ENCODE measurements around the gene DSE.

Gene DSE

DNA sequence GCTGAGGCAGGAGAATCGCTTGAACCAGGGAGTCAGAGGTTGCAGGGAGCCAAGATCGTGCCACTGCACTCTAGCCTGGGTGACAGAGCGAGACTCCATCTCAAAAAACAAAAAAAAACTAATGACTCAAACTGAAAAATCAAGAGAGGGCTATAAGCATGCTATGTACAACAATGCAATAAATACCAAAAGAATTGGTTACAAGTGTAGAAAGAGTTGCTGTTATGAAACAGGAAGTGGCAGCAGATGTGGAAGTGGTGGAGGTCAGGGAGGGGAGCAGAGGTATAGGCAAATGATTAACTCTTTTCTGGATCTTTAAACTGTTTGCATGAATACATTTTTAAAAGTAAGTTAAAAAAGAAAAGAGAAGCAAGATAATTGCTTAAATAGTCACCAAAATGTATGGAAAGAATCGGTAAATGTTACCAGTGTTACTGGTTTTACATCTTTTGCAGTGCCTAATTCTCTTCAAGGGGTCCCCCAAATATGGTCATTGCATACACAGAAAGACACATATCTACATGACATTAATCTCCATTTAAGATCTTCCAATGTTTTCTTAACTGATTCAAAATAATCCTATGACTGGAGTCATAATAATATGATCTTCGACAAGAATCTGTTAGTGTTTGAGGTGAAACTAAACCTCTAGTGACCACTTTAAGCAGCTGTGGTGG is 105.4 kb downstream of the DSE start:
- no peak for DNase-seq (ENCODE audit: low read depth in 3 of 3)

DNA sequence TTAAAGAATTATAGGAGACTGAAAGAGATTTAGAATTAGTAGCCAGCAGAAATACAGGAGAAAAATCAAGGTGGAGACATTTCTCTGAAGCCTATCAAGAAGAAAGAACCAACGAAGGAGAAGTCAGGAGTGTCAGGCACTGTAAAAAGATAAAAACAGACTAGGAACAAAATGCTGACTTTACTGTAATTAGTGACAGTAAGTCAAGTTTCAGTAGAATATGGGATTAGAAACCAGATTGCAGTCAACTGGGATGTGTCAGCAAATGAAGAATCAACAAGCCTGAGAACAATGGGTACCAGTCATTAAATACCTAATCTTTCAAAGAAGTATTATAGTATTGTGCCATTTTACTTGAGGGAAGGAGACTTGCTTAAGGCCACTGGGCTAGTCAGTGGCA is 112.0 kb downstream of the DSE start:
- DNase-seq (ENCODE audit: low read depth in 3 of 3): no peak

DNA sequence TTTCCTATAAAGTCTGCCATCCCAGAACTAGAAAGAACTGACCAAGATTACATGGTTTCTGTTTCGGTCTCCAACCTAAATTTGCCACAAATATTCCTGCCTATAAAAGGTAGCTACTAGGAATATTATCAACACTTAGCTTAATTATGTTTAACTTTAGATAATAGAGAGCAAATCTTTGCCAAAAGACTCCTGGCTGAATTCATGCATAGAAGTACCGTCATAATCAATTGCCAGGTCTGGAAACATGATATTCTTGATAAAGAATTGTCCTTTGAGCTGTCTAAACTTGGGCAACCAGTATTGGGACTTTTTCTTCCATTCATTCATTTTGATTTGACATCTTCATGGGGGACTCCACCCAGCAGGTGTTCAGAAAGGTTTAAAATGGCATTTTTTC is 112.9 kb downstream of the DSE start:
- DNase-seq (ENCODE audit: low read depth in 3 of 3): no peak

DNA sequence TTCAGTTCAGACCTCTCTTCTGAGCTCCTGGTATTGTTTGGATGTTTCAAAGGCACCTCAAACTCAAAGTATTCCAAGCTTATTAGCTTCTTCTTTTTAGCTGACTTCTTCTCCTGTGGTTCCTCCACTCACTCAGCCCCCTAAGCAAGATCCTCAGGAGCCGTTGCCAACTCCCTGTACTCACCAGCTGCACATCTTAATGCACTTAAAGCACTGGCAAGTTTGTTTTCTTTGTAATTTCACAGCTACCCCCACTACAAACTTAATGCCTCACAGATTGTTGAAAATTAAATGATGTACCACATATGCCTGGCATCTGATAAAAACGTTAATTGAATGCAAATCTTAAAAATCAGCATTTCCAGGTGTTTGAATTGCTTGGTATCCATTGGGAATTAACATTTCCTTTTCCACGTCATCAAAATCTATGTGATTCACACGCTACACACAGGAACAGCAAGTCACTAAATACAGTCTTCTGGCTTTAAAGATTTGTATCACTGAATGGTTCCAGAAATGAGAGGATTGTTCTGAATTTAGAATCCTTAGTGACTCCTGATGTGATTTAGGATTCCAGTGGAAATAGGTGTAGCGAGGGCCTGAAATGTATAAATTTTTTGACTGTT is 114.9 kb downstream of the DSE start:
- DNase-seq (ENCODE audit: low read depth in 3 of 3): no peak

DNA sequence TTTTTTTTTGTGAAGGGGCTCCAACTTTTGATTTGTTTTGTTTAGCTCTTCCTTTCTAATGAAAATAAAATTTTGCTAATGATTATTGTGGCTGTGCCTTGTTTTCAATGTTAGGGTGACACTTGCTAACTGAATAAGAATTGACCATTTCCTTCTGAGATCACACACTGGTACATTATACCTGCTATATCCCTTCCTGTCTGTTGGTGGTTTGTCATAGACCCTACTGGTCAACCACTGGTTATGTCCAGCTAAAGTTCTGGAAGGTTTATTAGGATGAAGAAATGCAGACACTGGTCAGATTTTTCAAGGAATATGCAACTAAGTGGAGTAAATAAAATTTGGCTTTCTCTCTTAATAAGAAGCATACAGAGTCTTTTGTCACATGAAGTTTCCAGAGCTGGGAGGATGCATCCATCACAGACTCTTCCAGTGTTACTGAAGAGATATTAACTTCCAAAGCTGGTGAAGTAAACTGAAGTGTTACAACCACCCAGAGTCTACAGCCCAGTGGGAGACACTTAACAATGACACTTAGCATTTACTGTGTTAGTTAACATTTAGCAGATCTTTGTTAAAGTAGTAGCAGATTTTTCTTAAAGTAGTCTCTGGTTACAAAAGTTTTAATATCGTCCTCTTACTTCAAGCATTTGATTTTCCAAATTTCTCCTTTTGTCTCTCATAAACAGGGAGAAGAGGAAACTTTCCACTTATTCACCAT is 121.0 kb downstream of the DSE start:
- DNase-seq (ENCODE audit: low read depth in 3 of 3): no peak

DNA sequence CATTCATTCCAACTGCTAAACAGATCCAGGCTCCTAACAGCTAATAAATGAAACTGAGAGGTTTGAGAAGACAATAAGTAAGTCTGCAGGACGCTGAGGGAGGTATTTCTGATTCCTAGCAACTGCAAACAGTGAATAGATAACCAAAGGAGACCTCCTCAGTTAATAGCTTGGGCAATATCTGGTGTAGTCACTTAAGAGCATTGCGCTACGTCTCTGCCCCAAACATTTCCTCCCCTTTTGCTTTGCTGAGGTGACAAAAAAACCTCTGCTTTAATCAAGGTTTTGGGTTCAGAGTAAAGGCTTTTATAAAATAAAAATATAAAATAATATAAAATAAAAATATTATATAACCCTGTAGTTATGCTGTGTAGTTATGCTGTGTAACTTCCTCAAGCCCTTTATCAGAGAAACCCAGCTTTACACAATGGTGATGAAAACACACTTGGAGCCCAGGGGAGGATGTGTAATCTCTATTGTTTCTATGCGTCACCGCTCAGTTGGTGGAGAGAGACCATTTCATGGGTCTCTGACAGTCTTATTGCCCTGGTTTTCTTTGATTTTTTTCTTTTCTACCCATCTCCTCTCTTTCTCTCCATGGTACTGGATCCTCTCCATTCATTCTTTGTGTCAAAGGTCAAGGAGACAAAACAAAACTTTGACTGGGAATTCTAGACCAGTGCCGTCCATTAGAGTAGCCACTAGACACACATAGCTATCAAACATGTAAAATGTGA is 121.8 kb downstream of the DSE start:
- DNase-seq (ENCODE audit: low read depth in 3 of 3): no peak

All from stimulated activated CD4-positive, alpha-beta T cell treated with anti-CD3 and anti-CD28 coated beads, TNF-alpha, amount 100 ng/mL, for 4 hours (primary cell).